Measurements from ENCODE around the gene TBC1D9B. TPM values are rescaled to one million over a fixed set of nuclear protein-coding genes. Genes with fewer than 3 reads are reported as not detected.
A peak's percentile ranks its signal among the peaks of the same experiment; 100 is the strongest.

Gene TBC1D9B
- total and polyA plus RNA-seq, 2 of the 13 experiments (the other 11 are each of a cell fraction or from before 2014, with no cell fraction given): 35.0 to 50.0 TPM

DNA sequence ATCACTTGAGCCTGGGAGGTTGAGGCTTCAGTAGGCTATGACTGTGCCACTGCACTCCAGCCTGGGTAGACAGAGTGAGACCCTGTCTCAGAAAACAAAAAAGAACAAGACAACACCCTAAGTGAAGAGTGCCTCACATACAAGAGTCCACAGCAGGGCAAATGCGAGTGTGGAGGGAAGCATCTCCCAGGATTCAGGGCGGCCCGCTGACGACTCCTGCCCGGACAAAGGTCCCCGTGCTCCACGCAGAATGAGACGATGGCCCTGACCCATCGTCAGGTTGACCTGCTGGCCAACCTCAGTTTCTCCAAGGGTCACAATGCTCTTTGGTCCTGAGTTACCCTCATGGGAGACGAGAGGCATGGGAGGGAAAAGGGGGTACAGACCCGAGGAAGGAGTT lies 67.4 kb downstream of the TBC1D9B start:
- TF ChIP-seq POLR2G (IDR thresholded peaks at IDR 0.05; ENCODE audit: low read depth, low read length): peak; percentile 24; the same call in 1 of the 2 replicates
- TF ChIP-seq, protein P1, sequence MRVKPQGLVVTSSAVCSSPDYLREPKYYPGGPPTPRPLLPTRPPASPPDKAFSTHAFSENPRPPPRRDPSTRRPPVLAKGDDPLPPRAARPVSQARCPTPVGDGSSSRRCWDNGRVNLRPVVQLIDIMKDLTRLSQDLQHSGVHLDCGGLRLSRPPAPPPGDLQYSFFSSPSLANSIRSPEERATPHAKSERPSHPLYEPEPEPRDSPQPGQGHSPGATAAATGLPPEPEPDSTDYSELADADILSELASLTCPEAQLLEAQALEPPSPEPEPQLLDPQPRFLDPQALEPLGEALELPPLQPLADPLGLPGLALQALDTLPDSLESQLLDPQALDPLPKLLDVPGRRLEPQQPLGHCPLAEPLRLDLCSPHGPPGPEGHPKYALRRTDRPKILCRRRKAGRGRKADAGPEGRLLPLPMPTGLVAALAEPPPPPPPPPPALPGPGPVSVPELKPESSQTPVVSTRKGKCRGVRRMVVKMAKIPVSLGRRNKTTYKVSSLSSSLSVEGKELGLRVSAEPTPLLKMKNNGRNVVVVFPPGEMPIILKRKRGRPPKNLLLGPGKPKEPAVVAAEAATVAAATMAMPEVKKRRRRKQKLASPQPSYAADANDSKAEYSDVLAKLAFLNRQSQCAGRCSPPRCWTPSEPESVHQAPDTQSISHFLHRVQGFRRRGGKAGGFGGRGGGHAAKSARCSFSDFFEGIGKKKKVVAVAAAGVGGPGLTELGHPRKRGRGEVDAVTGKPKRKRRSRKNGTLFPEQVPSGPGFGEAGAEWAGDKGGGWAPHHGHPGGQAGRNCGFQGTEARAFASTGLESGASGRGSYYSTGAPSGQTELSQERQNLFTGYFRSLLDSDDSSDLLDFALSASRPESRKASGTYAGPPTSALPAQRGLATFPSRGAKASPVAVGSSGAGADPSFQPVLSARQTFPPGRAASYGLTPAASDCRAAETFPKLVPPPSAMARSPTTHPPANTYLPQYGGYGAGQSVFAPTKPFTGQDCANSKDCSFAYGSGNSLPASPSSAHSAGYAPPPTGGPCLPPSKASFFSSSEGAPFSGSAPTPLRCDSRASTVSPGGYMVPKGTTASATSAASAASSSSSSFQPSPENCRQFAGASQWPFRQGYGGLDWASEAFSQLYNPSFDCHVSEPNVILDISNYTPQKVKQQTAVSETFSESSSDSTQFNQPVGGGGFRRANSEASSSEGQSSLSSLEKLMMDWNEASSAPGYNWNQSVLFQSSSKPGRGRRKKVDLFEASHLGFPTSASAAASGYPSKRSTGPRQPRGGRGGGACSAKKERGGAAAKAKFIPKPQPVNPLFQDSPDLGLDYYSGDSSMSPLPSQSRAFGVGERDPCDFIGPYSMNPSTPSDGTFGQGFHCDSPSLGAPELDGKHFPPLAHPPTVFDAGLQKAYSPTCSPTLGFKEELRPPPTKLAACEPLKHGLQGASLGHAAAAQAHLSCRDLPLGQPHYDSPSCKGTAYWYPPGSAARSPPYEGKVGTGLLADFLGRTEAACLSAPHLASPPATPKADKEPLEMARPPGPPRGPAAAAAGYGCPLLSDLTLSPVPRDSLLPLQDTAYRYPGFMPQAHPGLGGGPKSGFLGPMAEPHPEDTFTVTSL (CRISPR knock-in tag; IDR thresholded peaks at IDR 0.05; ENCODE audit: borderline replicate concordance): no peak
- H3K4me2 ChIP-seq (ENCODE audit: low read depth, low read length): no peak overlapping the region
- DNase-seq (ENCODE audit: low spot score) (no peak), FAIRE-seq (no peak), ATAC-seq (peak; percentile 0; the same call in 2 of the 3 replicates)
- no peaks in the 10 kb centered on the region for H3K79me2 ChIP-seq (ENCODE audit: insufficient read depth, low read length)
- H3K4me3 ChIP-seq (replicated peaks in 1 of 3; ENCODE audit: insufficient read depth in 1 of 3, low read depth in 2 of 3, low read length in 3 of 3): no peak overlapping the region
- 96% methylated on average over 11 of the region's 11 CpGs for WGBS (ENCODE audit: low lambda C conversion rate)
- CTCF ChIA-PET (ENCODE audit: low intra/inter-chr PET ratio, low total read pairs): no interaction called here
- intact Hi-C loops (cut with micrococcal nuclease; ENCODE audit: unreplicated experiment): no loop called here
- peaks cover 7% of the 10 kb centered on the region; the same call in 1 of the 2 replicates for H3K4me1 ChIP-seq (ENCODE audit: insufficient read depth, low read length)
- peaks cover 14 to 35% of the 10 kb centered on the region in 2 experiments; a peak in 3 of 5 replicates for H3K36me3 ChIP-seq (replicated peaks in 1 of 2; ENCODE audit: control insufficient read depth in 1 of 2, insufficient read depth in 2 of 2, low read length in 2 of 2)
- H3K9me3 ChIP-seq (ENCODE audit: low read length): no peaks in the 10 kb centered on the region; the same call in 1 of the 2 replicates
- peaks cover 9% of the 10 kb centered on the region; the same call in 1 of the 2 replicates for H4K20me1 ChIP-seq (ENCODE audit: insufficient read depth, low read length)
- POLR2A ChIA-PET: interaction anchor here (0.7 to 4.3 kb wide), 3 partner anchors 12 to 21 kb away, joined by 3 to 19 read pairs (median 4); partner anchors contain the start of gene SQSTM1
- in situ Hi-C loops (cut with HindIII; ENCODE audit: extremely low pct_ligation_motif_present, low pct_unique_long_range_greater_than_20kb): no loop called here
- no peak overlapping the region for H2AFZ ChIP-seq (ENCODE audit: low read length)
- H3K27ac ChIP-seq (ENCODE audit: extremely low read length, insufficient read depth, low read length): no peak overlapping the region
- H3K9ac ChIP-seq (ENCODE audit: insufficient read depth, low read depth, low read length): no peak overlapping the region
- H3K27me3 ChIP-seq (ENCODE audit: control insufficient read depth in 1 of 2, insufficient read depth in 2 of 2, low read length in 2 of 2): no peaks in the 10 kb centered on the region
- no TSS peak for BruUV-seq (replicated peaks)

Data from HepG2 (cell line).